ENCODE measurements around the gene MIPOL1. TPM values are rescaled to one million over a fixed set of nuclear protein-coding genes. Genes with fewer than 3 reads are reported as not detected.

MIPOL1 gene
- total and polyA plus RNA-seq, 2 of the 13 experiments (the other 11 are each of a cell fraction or from before 2014, with no cell fraction given), result 8.6 to 34.2 TPM

- no peak for DNase-seq (ENCODE audit: low spot score)
- Histone ChIP-seq H3K27me3 (ENCODE audit: control insufficient read depth in 1 of 2, insufficient read depth in 2 of 2, low read length in 2 of 2) (no peaks in the 10 kb centered on the region; a peak in 1 of 5 replicates), H2AFZ (ENCODE audit: low read length) (no peak overlapping the region), H3K27ac (ENCODE audit: extremely low read length, insufficient read depth, low read length) (no peak overlapping the region), H4K20me1 (ENCODE audit: insufficient read depth, low read length) (no peaks in the 10 kb centered on the region), H3K4me1 (ENCODE audit: insufficient read depth, low read length) (peaks cover 55% of the 10 kb centered on the region), H3K36me3 (replicated peaks in 1 of 2; ENCODE audit: control insufficient read depth in 1 of 2, insufficient read depth in 2 of 2, low read length in 2 of 2) (peaks cover 9 to 14% of the 10 kb centered on the region in 2 experiments), H3K4me3 (replicated peaks in 1 of 3; ENCODE audit: insufficient read depth in 1 of 3, low read depth in 2 of 3, low read length in 3 of 3) (peak overlapping the region in 1 of 3 experiments; percentile 8; a peak in 2 of 6 replicates), H3K9ac (ENCODE audit: insufficient read depth, low read depth, low read length) (no peak overlapping the region), H3K4me2 (ENCODE audit: low read depth, low read length) (peak overlapping the region; percentile 84), H3K9me3 (ENCODE audit: low read length) (no peaks in the 10 kb centered on the region), H3K79me2 (ENCODE audit: insufficient read depth, low read length) (peaks cover 72% of the 10 kb centered on the region)
- no TSS peak for BruUV-seq (replicated peaks)
- intact Hi-C loops (cut with micrococcal nuclease; ENCODE audit: unreplicated experiment) (loop anchor here (5.0 kb wide), 2 partner anchors 109 to 204 kb away; no protein-coding TSS in a partner anchor), in situ Hi-C loops (cut with HindIII; ENCODE audit: extremely low pct_ligation_motif_present, low pct_unique_long_range_greater_than_20kb) (loop anchor here (5.0 kb wide), 1 partner anchor 339 kb away; no protein-coding TSS in a partner anchor)
- no peak for ATAC-seq
- ChIA-PET CTCF (ENCODE audit: low intra/inter-chr PET ratio, low total read pairs) (no interaction called here), POLR2A (interaction anchor here (1.0 kb wide), 1 partner anchor 45 kb away, joined by 4 read pairs; no protein-coding TSS in a partner anchor)
- 94% methylated on average over 45 of the region's 45 CpGs for whole genome bisulfite sequencing (ENCODE audit: low lambda C conversion rate)
- FAIRE-seq, result no peak
- TF ChIP-seq TCF7 (IDR thresholded peaks at IDR 0.05; ENCODE audit: low read depth) (no peak), EHMT2 (IDR thresholded peaks at IDR 0.05; ENCODE audit: borderline replicate concordance, low read depth, low read length) (no peak), MBNL3 (CRISPR knock-in tag; conservative IDR thresholded peaks at IDR 0.05) (no peak), SRSF4 (IDR thresholded peaks at IDR 0.05; ENCODE audit: low read depth, low read length, poor library complexity, severe bottlenecking) (peak; percentile 34), ZNF382 (CRISPR knock-in tag; IDR thresholded peaks at IDR 0.05; ENCODE audit: borderline replicate concordance) (no peak), MED8 (CRISPR knock-in tag; IDR thresholded peaks at IDR 0.05; ENCODE audit: insufficient replicate concordance) (no peak), ZNF530 (CRISPR knock-in tag; IDR thresholded peaks at IDR 0.05; ENCODE audit: low read depth) (no peak), YY1 (IDR thresholded peaks at IDR 0.05; ENCODE audit: insufficient read depth, insufficient replicate concordance, low read depth, low read length) (no peak), ZNF274 (CRISPR knock-in tag; IDR thresholded peaks at IDR 0.05) (peak; percentile 80; the same call in 1 of the 2 replicates), ZHX1 (CRISPR knock-in tag; IDR thresholded peaks at IDR 0.05; ENCODE audit: low read depth) (peak; percentile 20; the same call in 1 of the 2 replicates), ZNF687 (CRISPR knock-in tag; IDR thresholded peaks at IDR 0.05) (peak; percentile 50; the same call in 1 of the 2 replicates), CEBPG (CRISPR knock-in tag; IDR thresholded peaks at IDR 0.05) (no peak), CCAR2 (optimal IDR thresholded peaks at IDR 0.05; ENCODE audit: low read depth, low read length) (no peak), FOXC1 (CRISPR knock-in tag; IDR thresholded peaks at IDR 0.05; ENCODE audit: borderline replicate concordance) (peak; percentile 63), CTCF (CRISPR knock-in tag; IDR thresholded peaks at IDR 0.05) (peak; percentile 24; the same call in 1 of the 2 replicates)
These were observed 393.7 kb downstream of the MIPOL1 start for GRCh38 chr14:37591311-37591940.
